GM23338 (cell line): ENCODE measurements around the gene ZKSCAN4. TPM values are rescaled to one million over a fixed set of nuclear protein-coding genes. Genes with fewer than 3 reads are reported as not detected.

ENCODE experiments used
- ATAC-seq: fragments of 200-7000 bp; cut with Tn5 transposase; 3 replicates; pipeline ENCODE4 v1.9.1; 2020
- DNase-seq: peaks from one replicate; pipeline ENCODE4 v3.0.0-alpha.2; 2015; ENCODE audit warnings: low spot score
- H2AFZ ChIP-seq: fragments of 200-600 bp; sonication (generic); 2 replicates; pipeline ENCODE4 v1.8.0; 2016; ENCODE audit warnings: antibody characterized with exemption, mild to moderate bottlenecking, moderate library complexity
- H3F3A ChIP-seq: fragments of 200-600 bp; sonication (generic); replicated peaks from 2 replicates; pipeline ENCODE4 v1.8.0; 2017; ENCODE audit warnings: antibody characterized with exemption, mixed run types, low read depth
- H3K27ac ChIP-seq: fragments of 200-600 bp; sonication (generic); 2 replicates; pipeline ENCODE4 v1.6.1; 2016; ENCODE audit warnings: low read depth
- H3K27me3 ChIP-seq: fragments of 200-600 bp; sonication (generic); 2 replicates; pipeline ENCODE4 v1.8.0; 2016; ENCODE audit warnings: mild to moderate bottlenecking, mixed run types, moderate library complexity; ENCODE audit not compliant: insufficient read depth
- H3K36me3 ChIP-seq: fragments of 200-600 bp; sonication (generic); 2 replicates; pipeline ENCODE4 v1.8.0; 2016; ENCODE audit warnings: mild to moderate bottlenecking; ENCODE audit not compliant: insufficient read depth
- H3K4me1 ChIP-seq: fragments of 200-600 bp; sonication (generic); 2 replicates; pipeline ENCODE4 v1.8.0; 2016; ENCODE audit warnings: mild to moderate bottlenecking, moderate library complexity; ENCODE audit not compliant: insufficient read depth
- H3K4me2 ChIP-seq: fragments of 200-600 bp; sonication (generic); 2 replicates; pipeline ENCODE4 v1.7.1; 2017; ENCODE audit warnings: mixed run types
- H3K4me3 ChIP-seq: fragments of 200-600 bp; sonication (generic); 2 replicates; pipeline ENCODE4 v1.6.1; 2016; ENCODE audit warnings: mixed run types
- H3K79me2 ChIP-seq: fragments of 200-600 bp; sonication (generic); replicated peaks from 2 replicates; pipeline ENCODE4 v1.8.0; 2017; ENCODE audit warnings: mild to moderate bottlenecking; ENCODE audit not compliant: insufficient read depth
- H3K9me2 ChIP-seq: fragments of 200-600 bp; sonication (generic); 2 replicates; pipeline ENCODE4 v1.8.0; 2017; ENCODE audit not compliant: insufficient read depth
- H4K20me1 ChIP-seq: fragments of 200-600 bp; sonication (generic); replicated peaks from 2 replicates; pipeline ENCODE4 v1.8.0; 2017; ENCODE audit warnings: mild to moderate bottlenecking; ENCODE audit not compliant: insufficient read depth
- H3K27ac Mint-ChIP-seq: 2 replicates; pipeline ENCODE4 v1.8.0; 2020; ENCODE audit warnings: inconsistent platforms, mild to moderate bottlenecking, moderate library complexity, mixed read lengths
- H3K27me3 Mint-ChIP-seq: 3 replicates; pipeline ENCODE4 v1.8.0; 2022; ENCODE audit warnings: low read depth, mild to moderate bottlenecking, moderate library complexity, mixed read lengths, inconsistent platforms; ENCODE audit not compliant: insufficient read depth, poor library complexity
- H3K36me3 Mint-ChIP-seq: 3 replicates; pipeline ENCODE4 v1.8.0; 2021; ENCODE audit warnings: low read depth, mild to moderate bottlenecking, inconsistent platforms, moderate library complexity, mixed read lengths
- H3K4me1 Mint-ChIP-seq: 3 replicates; pipeline ENCODE4 v1.8.0; 2020; ENCODE audit warnings: mild to moderate bottlenecking, inconsistent platforms, mixed read lengths
- H3K4me3 Mint-ChIP-seq: 3 replicates; pipeline ENCODE4 v1.8.0; 2021; ENCODE audit warnings: moderate library complexity, mild to moderate bottlenecking, inconsistent platforms, mixed read lengths
- H3K9me3 Mint-ChIP-seq: 3 replicates; pipeline ENCODE4 v1.8.0; 2020; ENCODE audit warnings: moderate library complexity, mild to moderate bottlenecking, inconsistent platforms, mixed read lengths
- CREB1 ChIP-seq: fragments of 250-450 bp; sonication (Bioruptor Pico); IDR thresholded peaks from 2 replicates; pipeline ENCODE4 v1.5.0; 2020; ENCODE audit warnings: low read depth, mild to moderate bottlenecking, moderate library complexity
- CTCF ChIP-seq, 2 experiments: fragments of 200-600 bp in 1 of 2; sonication (generic) in 1 of 2; conservative IDR thresholded peaks; 2 replicates each; pipeline versions ENCODE4 v1.5.1 to v1.6.1; 2016 to 2017; ENCODE audit warnings: antibody characterized with exemption in 2 of 2, low read depth in 2 of 2, mild to moderate bottlenecking in 2 of 2, moderate library complexity in 1 of 2
- ETS1 ChIP-seq: IDR thresholded peaks from 2 replicates; pipeline ENCODE4 v1.6.1; 2016; ENCODE audit warnings: antibody characterized with exemption
- EZH2 ChIP-seq: fragments of 200-600 bp; sonication (generic); IDR thresholded peaks from one replicate; pipeline ENCODE4 v1.8.0; 2017; ENCODE audit warnings: antibody characterized with exemption, mild to moderate bottlenecking, low read depth; ENCODE audit not compliant: unreplicated experiment
- EZH2phosphoT487 ChIP-seq: fragments of 200-600 bp; sonication (generic); IDR thresholded peaks from one replicate; pipeline ENCODE4 v1.8.1; 2018; ENCODE audit warnings: antibody characterized with exemption; ENCODE audit not compliant: unreplicated experiment
- JUNB ChIP-seq: IDR thresholded peaks from one replicate; pipeline ENCODE4 v1.6.1; 2016; ENCODE audit warnings: antibody characterized with exemption; ENCODE audit not compliant: unreplicated experiment
- NANOG ChIP-seq: IDR thresholded peaks from 2 replicates; pipeline ENCODE4 v1.6.1; 2016; ENCODE audit warnings: antibody characterized with exemption, borderline replicate concordance
- POLR2AphosphoS5 ChIP-seq: IDR thresholded peaks from 2 replicates; pipeline ENCODE4 v1.6.1; 2016; ENCODE audit warnings: antibody characterized with exemption, low read depth
- REST ChIP-seq: IDR thresholded peaks from one replicate; pipeline ENCODE4 v1.6.1; 2018; ENCODE audit warnings: antibody characterized with exemption; ENCODE audit not compliant: unreplicated experiment
- STAT1 ChIP-seq: IDR thresholded peaks from one replicate; pipeline ENCODE4 v1.6.1; 2016; ENCODE audit warnings: antibody characterized with exemption; ENCODE audit not compliant: unreplicated experiment
- ZNF114 ChIP-seq: fragments of 250-450 bp; sonication (Bioruptor Pico); IDR thresholded peaks from 2 replicates; pipeline ENCODE4 v1.5.0; 2020; ENCODE audit warnings: mild to moderate bottlenecking, moderate library complexity
- ZNF331 ChIP-seq: fragments of 250-450 bp; sonication (Bioruptor Pico); IDR thresholded peaks from 2 replicates; pipeline ENCODE4 v1.5.0; 2020; ENCODE audit warnings: low read depth, mild to moderate bottlenecking, moderate library complexity
- ZNF462 ChIP-seq: fragments of 250-450 bp; sonication (Bioruptor Pico); IDR thresholded peaks from 2 replicates; pipeline ENCODE4 v1.5.0; 2020; ENCODE audit warnings: mild to moderate bottlenecking, moderate library complexity
- polyA plus RNA-seq: library from polyadenylated mRNA; unstranded; fragments of >200 nt; fragmentation: Nextera tagmentation; extraction: Ambion mirVana; gene quantifications from 2 replicates; pipeline ENCODE4 v1.2.1, GENCODE V29; 2016
- total RNA-seq: library from RNA; depleted of rRNA; stranded (reverse); fragments of >200 nt; shearing (Covaris generic); gene quantifications from 2 replicates; pipeline ENCODE4 v1.2.3, GENCODE V29; 2014

The ZKSCAN4 gene
- total and polyA plus RNA-seq, 2 experiments from 2014 or later: 2.8 to 5.9 TPM

- Histone ChIP-seq H3K79me2 (no peaks in the 10 kb centered on the region), H3K4me1 (no peaks in the 10 kb centered on the region; the same call in 1 of the 2 replicates), H3K4me2 (no peak overlapping the region), H3K4me3 (no peak overlapping the region), H2AFZ (no peak overlapping the region), H3K27me3 (no peaks in the 10 kb centered on the region), H3F3A (no peaks in the 10 kb centered on the region), H3K36me3 (peaks cover 40% of the 10 kb centered on the region), H3K27ac (no peak overlapping the region), H4K20me1 (peaks cover 10% of the 10 kb centered on the region), H3K9me2 (no peaks in the 10 kb centered on the region)
- Mint-ChIP-seq H3K4me1 (peaks cover 2% of the 10 kb centered on the region; the same call in 2 of the 3 replicates), H3K27ac (no peak overlapping the region), H3K36me3 (peaks cover 56% of the 10 kb centered on the region), H3K27me3 (peaks cover 2% of the 10 kb centered on the region), H3K9me3 (no peaks in the 10 kb centered on the region), H3K4me3 (no peak overlapping the region)
- DNase-seq (no peak), ATAC-seq (no peak)
- TF ChIP-seq CTCF (conservative IDR thresholded peaks at IDR 0.05; ENCODE audit: low read depth in 2 of 2) (no peak), REST (no peak), EZH2 (no peak), EZH2phosphoT487 (no peak), ZNF462 (CRISPR knock-in tag) (no peak), STAT1 (no peak), ETS1 (no peak), ZNF331 (CRISPR knock-in tag) (no peak), NANOG (no peak), POLR2AphosphoS5 (no peak), CREB1 (CRISPR knock-in tag) (no peak), JUNB (no peak), ZNF114 (CRISPR knock-in tag) (no peak)
Measured at GRCh38 chr6:28232785-28233184, 19.3 kb downstream of the ZKSCAN4 start.
